Measurements from ENCODE around the gene KRT10.

DNA sequence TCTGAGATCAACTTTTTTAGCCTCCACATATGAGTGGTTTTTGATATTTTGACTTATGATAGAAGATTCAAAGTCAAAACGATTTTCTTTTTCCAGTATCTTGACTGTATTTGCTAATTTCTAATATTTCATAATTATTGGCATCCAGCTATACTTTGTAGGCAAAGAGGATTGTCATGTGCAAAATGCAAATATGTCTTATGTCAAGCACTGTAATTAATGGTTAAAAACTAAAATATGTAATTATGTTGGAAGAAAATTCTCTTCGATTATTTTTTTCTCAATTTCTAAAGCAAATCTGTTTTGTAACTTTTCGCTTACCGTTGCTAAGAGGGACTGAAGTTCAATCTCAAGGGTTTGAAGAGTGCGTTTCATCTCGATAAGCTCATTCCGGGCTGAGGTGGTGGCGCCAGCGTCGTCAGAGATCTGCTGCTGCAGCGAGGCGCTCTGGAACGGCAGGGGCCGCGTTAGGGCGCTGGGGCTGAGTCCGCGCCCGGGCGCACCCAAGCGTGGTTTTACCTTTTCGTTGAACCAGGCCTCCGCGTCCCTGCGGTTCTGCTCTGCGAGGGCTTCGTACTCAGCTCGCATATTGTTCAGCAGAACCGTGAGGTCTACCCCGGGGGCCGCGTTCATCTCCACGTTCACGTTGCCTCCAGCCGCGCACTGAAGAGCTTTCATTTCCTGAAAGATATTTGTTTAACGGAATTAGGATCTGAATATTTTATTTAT is 43.1 kb downstream of the KRT10 start:
- TF ChIP-seq, protein P1, sequence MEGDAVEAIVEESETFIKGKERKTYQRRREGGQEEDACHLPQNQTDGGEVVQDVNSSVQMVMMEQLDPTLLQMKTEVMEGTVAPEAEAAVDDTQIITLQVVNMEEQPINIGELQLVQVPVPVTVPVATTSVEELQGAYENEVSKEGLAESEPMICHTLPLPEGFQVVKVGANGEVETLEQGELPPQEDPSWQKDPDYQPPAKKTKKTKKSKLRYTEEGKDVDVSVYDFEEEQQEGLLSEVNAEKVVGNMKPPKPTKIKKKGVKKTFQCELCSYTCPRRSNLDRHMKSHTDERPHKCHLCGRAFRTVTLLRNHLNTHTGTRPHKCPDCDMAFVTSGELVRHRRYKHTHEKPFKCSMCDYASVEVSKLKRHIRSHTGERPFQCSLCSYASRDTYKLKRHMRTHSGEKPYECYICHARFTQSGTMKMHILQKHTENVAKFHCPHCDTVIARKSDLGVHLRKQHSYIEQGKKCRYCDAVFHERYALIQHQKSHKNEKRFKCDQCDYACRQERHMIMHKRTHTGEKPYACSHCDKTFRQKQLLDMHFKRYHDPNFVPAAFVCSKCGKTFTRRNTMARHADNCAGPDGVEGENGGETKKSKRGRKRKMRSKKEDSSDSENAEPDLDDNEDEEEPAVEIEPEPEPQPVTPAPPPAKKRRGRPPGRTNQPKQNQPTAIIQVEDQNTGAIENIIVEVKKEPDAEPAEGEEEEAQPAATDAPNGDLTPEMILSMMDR (IDR thresholded peaks at IDR 0.05; ENCODE audit: insufficient read depth, low read depth, low read length): no peak
- TF ChIP-seq EZH2 (IDR thresholded peaks at IDR 0.05; ENCODE audit: insufficient read depth, low read length): no peak
